B cell (primary cell): ENCODE data around the gene AGR2. TPM values are rescaled to one million over a fixed set of nuclear protein-coding genes. Genes with fewer than 3 reads are reported as not detected.

Source experiments
- ATAC-seq: fragments of 200-7000 bp; cut with Tn5 transposase; one replicate; pipeline ENCODE4 v1.10.0; 2021; ENCODE audit warnings: low read depth, mild to moderate bottlenecking, moderate number of reproducible peaks, moderate library complexity
- CTCF ChIA-PET: fragments of 350-600 bp; sonication (Branson Sonifier 250); formaldehyde crosslinking; loops from one replicate; lab custom pipeline; 2021; ENCODE audit warnings: antibody characterized with exemption, inconsistent platforms; lab: Charles Lee
- POLR2A ChIA-PET: fragments of 350-600 bp; sonication (Branson Sonifier 250); formaldehyde crosslinking; loops from one replicate; lab custom pipeline; 2021; ENCODE audit warnings: antibody characterized with exemption; lab: Charles Lee
- DNase-seq: peaks from one replicate; pipeline ENCODE4 v3.0.0; 2013
- H2AFZ ChIP-seq: 2 replicates; pipeline ENCODE4 v1.6.1; 2012; ENCODE audit warnings: mild to moderate bottlenecking, low read depth, low read length; ENCODE audit not compliant: insufficient read depth, poor library complexity, severe bottlenecking
- H3K27ac ChIP-seq, 2 donors: 1 replicate in 1 of 2; 2 replicates in 1 of 2; pipeline ENCODE4 v1.5.1; 2012 to 2013; ENCODE audit warnings: low read length in 2 of 2, mild to moderate bottlenecking in 2 of 2, moderate library complexity in 1 of 2
- H3K27me3 ChIP-seq, 4 experiments: fragments of 200-600 bp in 1 of 4; sonication (generic) in 1 of 4; replicated peaks in 1 of 4; 1 replicate in 2 of 4; 2 replicates in 2 of 4; pipeline versions ENCODE4 v1.6.1 to v1.7.0; 2013 to 2016; ENCODE audit warnings: low read length in 3 of 4, mild to moderate bottlenecking in 2 of 4, mixed read lengths in 1 of 4, moderate library complexity in 1 of 4; ENCODE audit not compliant: insufficient read depth in 4 of 4, control insufficient read depth in 3 of 4; ENCODE audit errors: control extremely low read depth in 1 of 4
- H3K36me3 ChIP-seq, 2 experiments: replicated peaks in 1 of 2; 1 replicate in 1 of 2; 2 replicates in 1 of 2; pipeline versions ENCODE4 v1.6.1 to v1.7.1; 2013; ENCODE audit warnings: low read length in 1 of 2; ENCODE audit not compliant: insufficient read depth in 2 of 2, control insufficient read depth in 1 of 2; ENCODE audit errors: control extremely low read depth in 1 of 2, extremely low read depth in 1 of 2
- H3K4me1 ChIP-seq, 2 donors: fragments of 200-600 bp in 1 of 2; sonication (generic) in 1 of 2; 1 replicate in 1 of 2; 2 replicates in 1 of 2; pipeline versions ENCODE4 v1.5.1 to v1.6.1; 2013 to 2017; ENCODE audit warnings: low read length in 2 of 2; ENCODE audit not compliant: control insufficient read depth in 2 of 2, insufficient read depth in 2 of 2
- H3K4me2 ChIP-seq: replicated peaks from 2 replicates; pipeline ENCODE3; 2012; ENCODE audit warnings: mild to moderate bottlenecking, low read depth, low read length; ENCODE audit not compliant: poor library complexity, severe bottlenecking
- H3K4me3 ChIP-seq, 5 experiments: fragments of 200-600 bp in 1 of 5; sonication (generic) in 1 of 5; 1 replicate in 3 of 5; 2 replicates in 2 of 5; pipeline versions ENCODE4 v1.5.1 to v1.7.0; 2011 to 2016; ENCODE audit warnings: low read length in 4 of 5, mild to moderate bottlenecking in 4 of 5, low read depth in 2 of 5, control low read depth in 1 of 5, moderate library complexity in 1 of 5; ENCODE audit not compliant: insufficient read depth in 1 of 5; ENCODE audit errors: control extremely low read depth in 1 of 5, extremely low read depth in 1 of 5
- H3K79me2 ChIP-seq: fragments of 200-600 bp; sonication (generic); one replicate; pipeline ENCODE4 v1.6.0; 2016; ENCODE audit warnings: low read length; ENCODE audit not compliant: control insufficient read depth, insufficient read depth
- H3K9ac ChIP-seq: fragments of 200-600 bp; sonication (generic); 2 replicates; pipeline ENCODE4 v1.6.1; 2017; ENCODE audit warnings: mild to moderate bottlenecking, low read length, moderate library complexity
- H3K9me3 ChIP-seq, 3 donors: one replicate each; pipeline versions ENCODE4 v1.6.1 to v1.7.1; 2013; ENCODE audit warnings: low read length in 2 of 3; ENCODE audit not compliant: control insufficient read depth in 2 of 3, insufficient read depth in 1 of 3; ENCODE audit errors: control extremely low read depth in 1 of 3
- H4K20me1 ChIP-seq: 2 replicates; pipeline ENCODE4 v1.6.0; 2012; ENCODE audit warnings: mild to moderate bottlenecking, low read length; ENCODE audit not compliant: insufficient read depth, control insufficient read depth, poor library complexity, severe bottlenecking
- H3K27ac Mint-ChIP-seq: one replicate; pipeline ENCODE4 v1.8.0; 2021; ENCODE audit warnings: mixed read lengths
- H3K27me3 Mint-ChIP-seq: one replicate; pipeline ENCODE4 v1.8.0; 2021; ENCODE audit warnings: mixed read lengths
- H3K4me1 Mint-ChIP-seq: one replicate; pipeline ENCODE4 v1.8.0; 2021; ENCODE audit warnings: mixed read lengths
- H3K4me3 Mint-ChIP-seq: one replicate; pipeline ENCODE4 v1.8.0; 2021; ENCODE audit warnings: mixed read lengths
- H3K9me3 Mint-ChIP-seq: one replicate; pipeline ENCODE4 v1.8.0; 2022; ENCODE audit warnings: mixed read lengths; ENCODE audit not compliant: insufficient read depth
- CTCF ChIP-seq: fragments of 200-600 bp; IDR thresholded peaks from one replicate; pipeline ENCODE4 v1.8.0; 2022; ENCODE audit warnings: antibody characterized with exemption, mild to moderate bottlenecking
- EZH2 ChIP-seq: IDR thresholded peaks from 2 replicates; pipeline ENCODE4 v1.6.1; 2012; ENCODE audit warnings: borderline replicate concordance, low read depth, mild to moderate bottlenecking, moderate library complexity, low read length; ENCODE audit not compliant: insufficient read depth, poor library complexity, severe bottlenecking
- WGBS: methylation state at CpG from one replicate; pipeline ENCODE4 v1.1.5; 2013; ENCODE audit warnings: missing lambda C conversion rate; ENCODE audit not compliant: insufficient coverage; 5-methylcytosine and 5-hydroxymethylcytosine counted together
- intact Hi-C: fragments of 100-400 bp; cut with micrococcal nuclease; formaldehyde crosslinking; loops from one replicate; pipeline ENCODE4 v1.10.0; 2022
- polyA plus RNA-seq: library from polyadenylated mRNA; depleted of rRNA; stranded (reverse); fragments of >200 nt; gene quantifications from 2 replicates; pipeline ENCODE4 v1.2.3, GENCODE V29; 2012
- total RNA-seq, 2 donors: library from RNA; stranded (reverse); fragments of 120-200 nt in 1 of 2; gene quantifications; 1 replicate in 1 of 2; 2 replicates in 1 of 2; pipeline versions ENCODE4 v1.2.3 to v1.2.4, GENCODE V29; 2013 to 2022

AGR2 gene
- total and polyA plus RNA-seq, 2 donors (not counting 1 experiment from before 2014, with no cell fraction given), result not detected

GRCh38 chr7:16754856-16755317 lies 49.9 kb downstream of the AGR2 start:
- no peaks in the 10 kb centered on the region for H3K36me3 ChIP-seq
- peak; percentile 27 for DNase-seq
- Mint-ChIP-seq H3K4me1 (peaks cover 50% of the 10 kb centered on the region), H3K27ac (peak overlapping the region; percentile 96), H3K27me3 (no peaks in the 10 kb centered on the region), H3K9me3 (peaks cover 4% of the 10 kb centered on the region), H3K4me3 (peak overlapping the region; percentile 100)
- peak overlapping the region; percentile 89 for H3K9ac ChIP-seq
- no peaks in the 10 kb centered on the region for H3K9me3 ChIP-seq
- H2AFZ ChIP-seq, result peak overlapping the region; percentile 79
- H3K27ac ChIP-seq, result peak overlapping the region; percentile 11 to 71
- H3K4me3 ChIP-seq, result peak overlapping the region; percentile 80 to 92 (median 86)
- ATAC-seq, result no peak
- intact Hi-C loops, result loop anchor here (2.0 to 10.0 kb wide), 5 partner anchors 162 to 1750 kb away; partner anchors contain the start of genes AHR and CRPPA
- peak overlapping the region; percentile 68 for H3K4me2 ChIP-seq
- ChIA-PET CTCF (interaction anchor here (1.4 to 2.0 kb wide), 4 partner anchors 44 to 547 kb away, joined by 4 to 5 read pairs (median 4); no protein-coding TSS in a partner anchor), POLR2A (no interaction called here)
- TF ChIP-seq CTCF, result no peak
- TF ChIP-seq EZH2, result no peak
- 10% methylated on average over 2 of the region's 6 CpGs for WGBS
- peaks cover 4% of the 10 kb centered on the region for H4K20me1 ChIP-seq
- no peaks in the 10 kb centered on the region for H3K27me3 ChIP-seq
- H3K4me1 ChIP-seq, result peaks cover 41 to 44% of the 10 kb centered on the region in 2 donors
- peaks cover 42% of the 10 kb centered on the region for H3K79me2 ChIP-seq
